ENCODE data around the gene AKAP9. TPM values are rescaled to one million over a fixed set of nuclear protein-coding genes. Genes with fewer than 3 reads are reported as not detected.

AKAP9 gene
- total RNA-seq, 6 donors from 2014 or later: 61.0 to 224 (median 78.4) TPM

DNA sequence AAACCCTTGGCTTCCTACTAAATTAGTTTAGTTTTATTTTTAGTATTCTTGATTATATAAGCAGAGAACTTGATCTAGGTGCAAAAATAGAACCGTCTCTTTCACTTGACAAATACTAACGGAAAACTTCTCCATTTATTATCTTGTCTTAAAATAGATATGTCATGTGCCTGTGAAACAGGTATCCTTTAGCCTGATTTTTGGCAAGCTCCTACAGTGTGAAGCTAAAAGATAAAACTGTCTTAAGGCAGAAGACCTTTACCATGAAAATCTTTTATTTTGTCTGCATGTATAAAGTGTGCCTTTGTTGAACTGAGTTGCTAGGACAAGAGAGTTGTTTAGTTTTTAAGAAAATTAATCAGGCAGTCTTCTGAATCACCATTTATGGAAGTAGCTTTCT, 103.0 kb downstream of the AKAP9 start:
- 71 to 77% methylated on average over 2 of the region's 2 CpGs for WGBS, 2 donors
- no peak for ATAC-seq (ENCODE audit: low FRiP score in 2 of 2)
- Histone ChIP-seq H3K27ac (no peak overlapping the region), H3K27me3 (no peaks in the 10 kb centered on the region), H3K9me3 (no peaks in the 10 kb centered on the region), H3K36me3 (peaks cover 12 to 76% (median 40%) of the 10 kb centered on the region in 4 donors), H3K4me3 (no peak overlapping the region), H3K4me1 (no peaks in the 10 kb centered on the region)
- no peak for TF ChIP-seq POLR2A (IDR thresholded peaks at IDR 0.05)
- DNase-seq: no peak

- no peak for TF ChIP-seq POLR2AphosphoS5 (IDR thresholded peaks at IDR 0.05)
- no peak for TF ChIP-seq POLR2A (IDR thresholded peaks at IDR 0.05)
- no peak for TF ChIP-seq EP300 (IDR thresholded peaks at IDR 0.05)
- TF ChIP-seq, protein P1, sequence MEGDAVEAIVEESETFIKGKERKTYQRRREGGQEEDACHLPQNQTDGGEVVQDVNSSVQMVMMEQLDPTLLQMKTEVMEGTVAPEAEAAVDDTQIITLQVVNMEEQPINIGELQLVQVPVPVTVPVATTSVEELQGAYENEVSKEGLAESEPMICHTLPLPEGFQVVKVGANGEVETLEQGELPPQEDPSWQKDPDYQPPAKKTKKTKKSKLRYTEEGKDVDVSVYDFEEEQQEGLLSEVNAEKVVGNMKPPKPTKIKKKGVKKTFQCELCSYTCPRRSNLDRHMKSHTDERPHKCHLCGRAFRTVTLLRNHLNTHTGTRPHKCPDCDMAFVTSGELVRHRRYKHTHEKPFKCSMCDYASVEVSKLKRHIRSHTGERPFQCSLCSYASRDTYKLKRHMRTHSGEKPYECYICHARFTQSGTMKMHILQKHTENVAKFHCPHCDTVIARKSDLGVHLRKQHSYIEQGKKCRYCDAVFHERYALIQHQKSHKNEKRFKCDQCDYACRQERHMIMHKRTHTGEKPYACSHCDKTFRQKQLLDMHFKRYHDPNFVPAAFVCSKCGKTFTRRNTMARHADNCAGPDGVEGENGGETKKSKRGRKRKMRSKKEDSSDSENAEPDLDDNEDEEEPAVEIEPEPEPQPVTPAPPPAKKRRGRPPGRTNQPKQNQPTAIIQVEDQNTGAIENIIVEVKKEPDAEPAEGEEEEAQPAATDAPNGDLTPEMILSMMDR (IDR thresholded peaks at IDR 0.05): no peak
- no peak overlapping the region for H3K27ac ChIP-seq
- no peak overlapping the region for H3K4me3 ChIP-seq
- no peaks in the 10 kb centered on the region for H3K4me1 ChIP-seq
- H3K27me3 ChIP-seq: no peaks in the 10 kb centered on the region
- no peak for DNase-seq
- H3K36me3 ChIP-seq: peaks cover 12 to 76% (median 39%) of the 10 kb centered on the region in 4 donors
- WGBS, 2 donors: 67 to 86% methylated on average over 3 of the region's 3 CpGs
- no peaks in the 10 kb centered on the region for H3K9me3 ChIP-seq
- no peak for ATAC-seq (ENCODE audit: low FRiP score in 2 of 2)
These were observed 103.5 kb downstream of the AKAP9 start for GRCh38 chr7:92044148-92044547.

DNA sequence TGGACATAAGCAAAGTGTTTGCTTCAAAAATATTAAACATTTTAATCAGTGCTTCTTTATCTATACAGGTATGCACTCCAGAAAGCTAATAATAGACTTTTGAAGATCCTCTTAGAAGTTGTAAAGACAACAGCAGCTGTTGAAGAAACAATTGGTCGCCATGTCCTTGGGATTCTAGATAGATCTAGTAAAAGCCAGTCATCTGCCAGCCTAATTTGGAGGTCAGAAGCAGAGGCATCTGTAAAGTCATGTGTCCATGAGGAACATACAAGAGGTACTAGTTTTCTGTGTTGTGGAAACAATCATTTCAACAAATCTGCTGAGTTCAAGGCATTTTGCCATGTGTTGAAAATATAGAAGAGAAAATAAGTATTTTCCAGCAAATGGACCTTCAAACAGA, 104.3 kb downstream of the AKAP9 start:
- TF ChIP-seq EP300 (IDR thresholded peaks at IDR 0.05): no peak
- no peak for TF ChIP-seq POLR2AphosphoS5 (IDR thresholded peaks at IDR 0.05)
- no peak for TF ChIP-seq POLR2A (IDR thresholded peaks at IDR 0.05)
- TF ChIP-seq, protein P1 (IDR thresholded peaks at IDR 0.05): no peak
- Histone ChIP-seq H3K9me3 (no peaks in the 10 kb centered on the region), H3K27ac (no peak overlapping the region), H3K27me3 (no peaks in the 10 kb centered on the region), H3K4me1 (no peaks in the 10 kb centered on the region), H3K36me3 (peaks cover 12 to 75% (median 36%) of the 10 kb centered on the region in 4 donors), H3K4me3 (no peak overlapping the region)
- DNase-seq (no peak), ATAC-seq (ENCODE audit: low FRiP score in 2 of 2) (no peak)
- 83 to 86% methylated on average over 1 of the region's 1 CpG for WGBS, 2 donors

DNA sequence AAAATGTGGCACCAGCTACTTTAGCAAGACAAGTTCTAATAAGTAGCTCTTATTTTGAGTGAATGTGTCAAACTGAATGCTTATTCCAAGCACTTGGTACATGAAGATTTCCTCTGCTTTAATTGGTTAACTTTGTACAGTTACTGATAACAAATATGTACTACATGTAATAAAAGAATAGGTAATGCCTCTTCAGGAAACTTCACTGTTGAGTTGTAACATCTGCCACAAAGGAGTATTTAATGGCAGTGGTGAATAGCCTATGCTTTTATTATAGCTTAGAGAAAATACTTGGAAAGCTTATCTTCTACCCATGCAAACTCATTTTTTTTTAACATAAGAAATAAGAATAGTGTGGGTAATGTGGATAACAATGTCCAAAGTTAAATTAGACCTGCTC, 111.0 kb downstream of the AKAP9 start:
- Histone ChIP-seq H3K9me3 (no peaks in the 10 kb centered on the region), H3K36me3 (peaks cover 0 to 50% (median 14%) of the 10 kb centered on the region in 4 donors), H3K4me1 (no peaks in the 10 kb centered on the region), H3K27ac (no peak overlapping the region), H3K4me3 (no peak overlapping the region), H3K27me3 (no peaks in the 10 kb centered on the region)
- TF ChIP-seq, protein P1 (IDR thresholded peaks at IDR 0.05): no peak
- TF ChIP-seq POLR2AphosphoS5 (IDR thresholded peaks at IDR 0.05): no peak
- TF ChIP-seq EP300 (IDR thresholded peaks at IDR 0.05): no peak
- no peak for TF ChIP-seq POLR2A (IDR thresholded peaks at IDR 0.05)
- ATAC-seq (ENCODE audit: low FRiP score in 2 of 2) (no peak), DNase-seq (no peak)

- no peak overlapping the region for H3K27ac ChIP-seq
- no peaks in the 10 kb centered on the region for H3K9me3 ChIP-seq
- H3K27me3 ChIP-seq: no peaks in the 10 kb centered on the region
- peaks cover 0 to 4% (median under 1%) of the 10 kb centered on the region in 4 donors for H3K4me1 ChIP-seq
- 82 to 90% methylated on average over 2 of the region's 2 CpGs for WGBS, 2 donors
- DNase-seq (no peak), ATAC-seq (ENCODE audit: low FRiP score in 2 of 2) (no peak)
- H3K4me3 ChIP-seq: no peak overlapping the region
- H3K36me3 ChIP-seq: peaks cover 0 to 45% (median 10%) of the 10 kb centered on the region in 4 donors
- TF ChIP-seq, protein P1 (IDR thresholded peaks at IDR 0.05): no peak
- no peak for TF ChIP-seq EP300 (IDR thresholded peaks at IDR 0.05)
- TF ChIP-seq POLR2A (IDR thresholded peaks at IDR 0.05): no peak
- no peak for TF ChIP-seq POLR2AphosphoS5 (IDR thresholded peaks at IDR 0.05)
These were observed 111.5 kb downstream of the AKAP9 start for GRCh38 chr7:92052159-92052558.

Measured in upper lobe of left lung (tissue), 6 donors.